H9 (cell line): ENCODE data around the gene ARHGAP26. TPM values are rescaled to one million over a fixed set of nuclear protein-coding genes. Genes with fewer than 3 reads are reported as not detected.

Experiments
- DNase-seq: peaks from one replicate; pipeline ENCODE4 v3.0.0-alpha.2; 2017
- H2AFZ ChIP-seq: one replicate; pipeline ENCODE4 v1.6.1; 2013; ENCODE audit warnings: mild to moderate bottlenecking, low read length, control low read depth, moderate library complexity
- H2AK5ac ChIP-seq: 2 replicates; pipeline ENCODE4 v1.6.1; 2013; ENCODE audit warnings: low read length, control low read depth, mixed read lengths; ENCODE audit not compliant: insufficient read length
- H2BK120ac ChIP-seq: one replicate; pipeline ENCODE4 v1.6.1; 2013; ENCODE audit warnings: low read depth, mild to moderate bottlenecking, low read length, control low read depth, inconsistent platforms; ENCODE audit not compliant: poor library complexity, severe bottlenecking
- H2BK12ac ChIP-seq: 2 replicates; pipeline ENCODE4 v1.6.1; 2013; ENCODE audit warnings: low read length, control low read depth, mixed read lengths, low read depth; ENCODE audit not compliant: insufficient read length
- H2BK15ac ChIP-seq: 2 replicates; pipeline ENCODE4 v1.6.1; 2013; ENCODE audit warnings: low read depth, low read length, control low read depth
- H2BK20ac ChIP-seq: one replicate; pipeline ENCODE4 v1.6.1; 2013; ENCODE audit warnings: low read depth, mild to moderate bottlenecking, low read length, control low read depth, inconsistent platforms; ENCODE audit not compliant: poor library complexity, severe bottlenecking
- H2BK5ac ChIP-seq: 2 replicates; pipeline ENCODE4 v1.6.1; 2013; ENCODE audit warnings: low read length, control low read depth, mixed read lengths; ENCODE audit not compliant: insufficient read length
- H3K14ac ChIP-seq: 2 replicates; pipeline ENCODE4 v1.6.1; 2013; ENCODE audit warnings: low read length, control low read depth; ENCODE audit not compliant: insufficient read depth
- H3K18ac ChIP-seq: 2 replicates; pipeline ENCODE4 v1.6.1; 2013; ENCODE audit warnings: low read depth, mild to moderate bottlenecking, mixed read lengths, low read length, control low read depth; ENCODE audit not compliant: insufficient read length
- H3K23ac ChIP-seq: 2 replicates; pipeline ENCODE4 v1.6.1; 2013; ENCODE audit warnings: low read length, control low read depth, mixed read lengths, low read depth; ENCODE audit not compliant: insufficient read length
- H3K23me2 ChIP-seq: 2 replicates; pipeline ENCODE4 v1.6.1; 2013; ENCODE audit warnings: low read depth, mild to moderate bottlenecking, mixed read lengths, low read length, control low read depth; ENCODE audit not compliant: insufficient read length, poor library complexity, severe bottlenecking
- H3K27ac ChIP-seq: 2 replicates; pipeline ENCODE4 v1.5.1; 2013; ENCODE audit warnings: low read length, control low read depth, mixed read lengths, low read depth; ENCODE audit not compliant: insufficient read length
- H3K27me3 ChIP-seq: 2 replicates; pipeline ENCODE4 v1.6.1; 2013; ENCODE audit warnings: low read length, control low read depth, inconsistent platforms; ENCODE audit not compliant: insufficient read depth
- H3K4ac ChIP-seq: 2 replicates; pipeline ENCODE4 v1.6.1; 2013; ENCODE audit warnings: low read depth, mild to moderate bottlenecking, control low read depth, inconsistent platforms, low read length, moderate library complexity
- H3K4me1 ChIP-seq: 2 replicates; pipeline ENCODE4 v1.6.1; 2013; ENCODE audit warnings: low read length, control low read depth, inconsistent platforms; ENCODE audit not compliant: insufficient read depth
- H3K4me2 ChIP-seq: 2 replicates; pipeline ENCODE4 v1.6.1; 2013; ENCODE audit warnings: low read length, control low read depth, mixed read lengths; ENCODE audit not compliant: insufficient read length, insufficient read depth
- H3K56ac ChIP-seq: 2 replicates; pipeline ENCODE4 v1.6.1; 2013; ENCODE audit warnings: low read depth, mild to moderate bottlenecking, mixed read lengths, low read length, control low read depth; ENCODE audit not compliant: insufficient read length
- H3K79me1 ChIP-seq: 2 replicates; pipeline ENCODE4 v1.6.1; 2013; ENCODE audit warnings: low read depth, mild to moderate bottlenecking, moderate library complexity, low read length, control low read depth, inconsistent platforms; ENCODE audit not compliant: insufficient read depth, poor library complexity, severe bottlenecking
- H3K79me2 ChIP-seq: 2 replicates; pipeline ENCODE4 v1.6.1; 2013; ENCODE audit warnings: low read length, control low read depth, inconsistent platforms; ENCODE audit not compliant: insufficient read depth
- H3K9ac ChIP-seq: 2 replicates; pipeline ENCODE4 v1.6.1; 2013; ENCODE audit warnings: low read length, control low read depth, mixed read lengths; ENCODE audit not compliant: insufficient read length; ENCODE audit errors: extremely low read depth
- H3K9me3 ChIP-seq: one replicate; pipeline ENCODE4 v1.6.1; 2013; ENCODE audit warnings: low read depth, low read length, inconsistent platforms; ENCODE audit not compliant: control insufficient read depth
- H3T11ph ChIP-seq: one replicate; pipeline ENCODE4 v1.6.1; 2013; ENCODE audit warnings: mild to moderate bottlenecking, low read length, control low read depth, inconsistent platforms
- H4K20me1 ChIP-seq: one replicate; pipeline ENCODE4 v1.6.1; 2013; ENCODE audit not compliant: control insufficient read depth, insufficient read length, insufficient read depth
- H4K5ac ChIP-seq: 2 replicates; pipeline ENCODE4 v1.6.1; 2013; ENCODE audit warnings: low read depth, mild to moderate bottlenecking, mixed read lengths, low read length, control low read depth; ENCODE audit not compliant: insufficient read length
- H4K8ac ChIP-seq: replicated peaks from 2 replicates; pipeline ENCODE4 v1.6.1; 2013; ENCODE audit warnings: low read length, control low read depth, mixed read lengths, low read depth; ENCODE audit not compliant: insufficient read length
- H4K91ac ChIP-seq: 2 replicates; pipeline ENCODE4 v1.6.1; 2013; ENCODE audit warnings: low read depth, mild to moderate bottlenecking, moderate library complexity, mixed read lengths, low read length, control low read depth; ENCODE audit not compliant: insufficient read length
- H3K27ac Mint-ChIP-seq, 3 experiments: 2 replicates in 2 of 3; 3 replicates in 1 of 3; pipeline ENCODE4 v1.8.0; 2020 to 2021; ENCODE audit warnings: mixed read lengths in 3 of 3, mild to moderate bottlenecking in 1 of 3, moderate library complexity in 1 of 3
- H3K27me3 Mint-ChIP-seq: 2 replicates; pipeline ENCODE4 v1.8.0; 2021; ENCODE audit warnings: low read depth, mild to moderate bottlenecking, moderate library complexity, mixed read lengths
- H3K36me3 Mint-ChIP-seq, 3 experiments: 2 replicates in 2 of 3; 3 replicates in 1 of 3; pipeline ENCODE4 v1.8.0; 2020 to 2021; ENCODE audit warnings: low read depth in 3 of 3, mixed read lengths in 3 of 3; ENCODE audit not compliant: insufficient read depth in 1 of 3
- H3K4me1 Mint-ChIP-seq, 2 experiments: 2 replicates each; pipeline ENCODE4 v1.8.0; 2020; ENCODE audit warnings: mixed read lengths in 2 of 2
- H3K4me3 Mint-ChIP-seq, 2 experiments: 2 replicates in 1 of 2; 3 replicates in 1 of 2; pipeline ENCODE4 v1.8.0; 2020 to 2021; ENCODE audit warnings: mild to moderate bottlenecking in 2 of 2, mixed read lengths in 2 of 2, moderate library complexity in 1 of 2
- H3K9me3 Mint-ChIP-seq, 2 experiments: 2 replicates in 1 of 2; 3 replicates in 1 of 2; pipeline ENCODE4 v1.8.0; 2020; ENCODE audit warnings: mild to moderate bottlenecking in 2 of 2, mixed read lengths in 2 of 2, moderate library complexity in 1 of 2
- WGBS: extraction: QIAGEN DNeasy Blood & Tissue Kit; methylation state at CpG from one replicate; pipeline ENCODE4 v1.1.7; 2013; ENCODE audit warnings: missing lambda C conversion rate, low lambda C conversion rate, mixed read lengths; ENCODE audit not compliant: insufficient read length; ENCODE audit errors: extremely low coverage; 5-methylcytosine and 5-hydroxymethylcytosine counted together
- total RNA-seq: library from RNA; stranded (reverse); gene quantifications from 2 replicates; pipeline ENCODE4 v1.2.1, GENCODE V29; 2021
- TF ChIP-seq, protein P1 (sequence below): fragments of 200-600 bp; sonication (generic); conservative IDR thresholded peaks from 3 replicates; pipeline ENCODE4 v1.8.0; 2021; ENCODE audit warnings: antibody characterized with exemption, mild to moderate bottlenecking

ARHGAP26 gene
- total RNA-seq, 1 experiment from 2014 or later: 13.8 TPM

DNA sequence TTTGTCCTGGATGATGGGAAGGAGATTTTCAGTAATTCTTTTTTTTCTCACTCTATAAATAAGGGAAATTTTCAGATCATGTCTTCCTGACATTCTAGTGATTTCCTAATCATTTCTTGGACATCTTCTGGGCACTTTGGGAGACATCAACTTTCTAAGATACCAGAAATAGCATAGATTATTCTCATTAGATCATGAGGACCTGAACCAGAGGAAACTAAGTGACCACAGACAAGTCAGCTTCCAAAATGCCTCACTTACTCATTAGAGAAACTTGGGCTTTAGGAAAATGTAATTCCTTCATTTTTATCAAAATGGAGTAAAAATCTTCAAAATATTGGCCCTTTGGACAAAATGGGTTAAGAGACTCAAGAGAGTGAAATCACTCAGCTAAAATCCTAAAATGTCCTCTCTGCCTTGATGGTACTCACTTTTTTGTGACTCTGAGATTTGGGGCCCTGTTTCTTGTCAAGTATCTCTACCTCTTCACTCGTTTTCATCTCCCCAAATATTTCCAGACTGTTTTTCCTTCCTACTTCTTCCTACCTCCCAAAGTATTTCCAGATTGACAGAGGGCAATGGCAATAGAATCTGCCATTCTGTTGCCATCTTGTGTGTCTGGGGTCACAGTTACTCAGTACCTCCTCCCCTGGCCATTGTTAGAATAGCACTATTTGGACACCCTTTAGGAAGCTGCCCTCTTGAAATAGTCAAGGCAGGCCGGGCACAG is 438.8 kb downstream of the ARHGAP26 start:
- Histone ChIP-seq H2AK5ac (no peak overlapping the region), H3K56ac (no peak overlapping the region)

More for the DNA sequence above, 438.8 kb downstream of the ARHGAP26 start:
- Histone ChIP-seq H3K23me2 (no peaks in the 10 kb centered on the region), H3K4me2 (no peak overlapping the region), H4K91ac (no peak overlapping the region), H3K4ac (no peak overlapping the region), H3K27me3 (no peaks in the 10 kb centered on the region), H3K27ac (no peak overlapping the region), H4K5ac (no peak overlapping the region), H4K20me1 (no peaks in the 10 kb centered on the region), H3K9me3 (no peaks in the 10 kb centered on the region), H3K18ac (no peak overlapping the region), H4K8ac (no peak overlapping the region), H3K79me1 (no peaks in the 10 kb centered on the region), H2BK15ac (no peak overlapping the region), H3K9ac (no peak overlapping the region), H3K23ac (no peak overlapping the region), H2BK120ac (no peak overlapping the region), H3T11ph (no peak overlapping the region), H2BK12ac (no peak overlapping the region), H2AFZ (no peak overlapping the region), H2BK5ac (no peak overlapping the region), H3K79me2 (no peaks in the 10 kb centered on the region), H3K4me1 (peaks cover 3% of the 10 kb centered on the region; the same call in 1 of the 2 replicates), H3K14ac (no peak overlapping the region), H2BK20ac (no peak overlapping the region)
- Mint-ChIP-seq H3K9me3 (no peaks in the 10 kb centered on the region), H3K4me1 (peaks cover 38 to 49% of the 10 kb centered on the region in 2 experiments), H3K27me3 (no peaks in the 10 kb centered on the region; the same call in 1 of the 2 replicates), H3K27ac (no peak overlapping the region), H3K4me3 (no peak overlapping the region), H3K36me3 (peaks cover 0 to 5% (median 0%) of the 10 kb centered on the region in 3 experiments; a peak in 3 of 7 replicates)
- TF ChIP-seq, protein P1, sequence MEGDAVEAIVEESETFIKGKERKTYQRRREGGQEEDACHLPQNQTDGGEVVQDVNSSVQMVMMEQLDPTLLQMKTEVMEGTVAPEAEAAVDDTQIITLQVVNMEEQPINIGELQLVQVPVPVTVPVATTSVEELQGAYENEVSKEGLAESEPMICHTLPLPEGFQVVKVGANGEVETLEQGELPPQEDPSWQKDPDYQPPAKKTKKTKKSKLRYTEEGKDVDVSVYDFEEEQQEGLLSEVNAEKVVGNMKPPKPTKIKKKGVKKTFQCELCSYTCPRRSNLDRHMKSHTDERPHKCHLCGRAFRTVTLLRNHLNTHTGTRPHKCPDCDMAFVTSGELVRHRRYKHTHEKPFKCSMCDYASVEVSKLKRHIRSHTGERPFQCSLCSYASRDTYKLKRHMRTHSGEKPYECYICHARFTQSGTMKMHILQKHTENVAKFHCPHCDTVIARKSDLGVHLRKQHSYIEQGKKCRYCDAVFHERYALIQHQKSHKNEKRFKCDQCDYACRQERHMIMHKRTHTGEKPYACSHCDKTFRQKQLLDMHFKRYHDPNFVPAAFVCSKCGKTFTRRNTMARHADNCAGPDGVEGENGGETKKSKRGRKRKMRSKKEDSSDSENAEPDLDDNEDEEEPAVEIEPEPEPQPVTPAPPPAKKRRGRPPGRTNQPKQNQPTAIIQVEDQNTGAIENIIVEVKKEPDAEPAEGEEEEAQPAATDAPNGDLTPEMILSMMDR: peak; percentile 51
- WGBS: no CpG with 5 or more reads among the region's 2 CpGs
- no peak for DNase-seq
